ENCODE measurements around the gene FANCI.
"Not testable (repeated sequence)": the region's sequence is repeated elsewhere in the genome, so short reads cannot be mapped to it uniquely, and the experiment has no call there.

The FANCI gene

DNA sequence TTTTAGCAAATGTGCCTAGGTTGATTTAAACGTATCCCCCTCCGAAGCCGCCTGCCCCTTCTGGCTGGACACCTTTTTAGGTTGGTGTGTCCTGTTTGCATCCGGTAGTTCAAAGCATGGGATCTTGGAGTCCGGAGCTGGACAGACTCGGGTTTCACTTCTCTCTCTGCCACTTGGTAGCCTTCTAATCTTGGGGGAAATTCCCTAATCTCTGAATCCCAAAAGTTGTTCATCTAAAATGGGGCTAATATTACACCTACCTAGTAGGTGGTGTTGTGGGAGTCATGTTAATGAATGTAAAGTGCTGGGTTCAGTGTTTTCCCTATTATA, 760 bp downstream of the FANCI start:
- Mint-ChIP-seq H3K9me3 (ENCODE audit: low read depth) (no peaks in the 10 kb centered on the region), H3K27ac (peak overlapping the region; percentile 87), H3K27me3 (no peaks in the 10 kb centered on the region), H3K4me3 (peak overlapping the region; percentile 96), H3K4me1 (ENCODE audit: low read depth) (peaks cover 23% of the 10 kb centered on the region), H3K36me3 (peaks cover 10% of the 10 kb centered on the region)

DNA sequence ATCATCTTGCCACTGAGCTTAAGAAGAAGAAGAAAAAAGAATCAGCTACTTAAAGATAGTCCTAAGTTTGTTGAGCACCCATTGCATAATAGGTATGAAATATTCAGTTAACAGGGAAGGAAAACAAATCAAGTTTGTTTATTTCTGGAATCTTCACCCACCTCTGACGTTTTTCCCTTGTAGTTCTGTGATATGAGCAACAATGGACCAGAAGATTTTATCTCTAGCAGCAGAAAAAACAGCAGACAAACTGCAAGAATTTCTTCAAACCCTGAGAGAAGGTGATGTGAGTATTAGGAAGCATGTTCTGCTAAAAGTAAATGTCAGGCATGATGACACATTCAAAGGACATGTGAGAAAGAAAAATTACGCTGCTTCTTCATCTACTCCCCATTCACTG, 3.7 kb downstream of the FANCI start:
- Mint-ChIP-seq H3K4me1 (ENCODE audit: low read depth) (peaks cover 23% of the 10 kb centered on the region), H3K9me3 (ENCODE audit: low read depth) (no peaks in the 10 kb centered on the region), H3K4me3 (no peak overlapping the region), H3K27ac (no peak overlapping the region), H3K36me3 (peaks cover 17% of the 10 kb centered on the region), H3K27me3 (no peaks in the 10 kb centered on the region)

- Mint-ChIP-seq H3K27ac (no peak overlapping the region), H3K9me3 (ENCODE audit: low read depth) (no peaks in the 10 kb centered on the region), H3K36me3 (peaks cover 19% of the 10 kb centered on the region), H3K27me3 (no peaks in the 10 kb centered on the region), H3K4me3 (no peak overlapping the region), H3K4me1 (ENCODE audit: low read depth) (peaks cover 18% of the 10 kb centered on the region)
These were observed 4.8 kb downstream of the FANCI start for GRCh38 chr15:89248584-89248983.

DNA sequence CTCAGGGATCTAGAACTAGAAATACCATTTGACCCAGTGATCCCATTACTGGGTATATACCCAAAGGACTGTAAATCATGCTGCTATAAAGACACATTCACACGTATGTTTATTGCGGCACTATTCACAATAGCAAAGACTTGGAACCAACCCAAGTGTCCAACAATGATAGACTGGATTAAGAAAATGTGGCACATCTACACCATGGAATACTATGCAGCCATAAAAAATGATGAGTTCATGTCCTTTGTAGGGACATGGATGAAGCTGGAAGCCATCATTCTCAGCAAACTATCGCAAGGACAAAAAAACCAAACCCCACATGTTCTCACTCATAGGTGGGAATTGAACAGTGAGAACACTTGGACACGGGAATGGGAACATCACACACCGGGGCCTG, 6.4 kb downstream of the FANCI start:
- not testable (repeated sequence) for H3K27ac Mint-ChIP-seq, H3K4me3 Mint-ChIP-seq
- H3K36me3 Mint-ChIP-seq = peaks cover 21% of the 10 kb centered on the region

GRCh38 chr15:89277281-89277680, 33.5 kb downstream of the FANCI start:
- peaks cover 28% of the 10 kb centered on the region for H3K36me3 Mint-ChIP-seq
- H3K27me3 Mint-ChIP-seq; H3K27ac Mint-ChIP-seq; H3K4me1 Mint-ChIP-seq (ENCODE audit: low read depth); H3K9me3 Mint-ChIP-seq (ENCODE audit: low read depth); H3K4me3 Mint-ChIP-seq: not testable (repeated sequence)

More for the DNA sequence above, 6.4 kb downstream of the FANCI start:
- H3K4me1 Mint-ChIP-seq (ENCODE audit: low read depth); H3K27me3 Mint-ChIP-seq; H3K9me3 Mint-ChIP-seq (ENCODE audit: low read depth): not testable (repeated sequence)

- no peak overlapping the region for H3K4me3 Mint-ChIP-seq
- H3K9me3 Mint-ChIP-seq (ENCODE audit: low read depth) = no peaks in the 10 kb centered on the region
- no peaks in the 10 kb centered on the region for H3K27me3 Mint-ChIP-seq
- no peak overlapping the region for H3K27ac Mint-ChIP-seq
- H3K4me1 Mint-ChIP-seq (ENCODE audit: low read depth) = peaks cover 1% of the 10 kb centered on the region
- peaks cover 28% of the 10 kb centered on the region for H3K36me3 Mint-ChIP-seq
These were observed 34.5 kb downstream of the FANCI start for GRCh38 chr15:89278307-89278706.

- Mint-ChIP-seq H3K9me3 (ENCODE audit: low read depth) (no peaks in the 10 kb centered on the region), H3K4me1 (ENCODE audit: low read depth) (peaks cover 1% of the 10 kb centered on the region), H3K36me3 (peaks cover 33% of the 10 kb centered on the region), H3K27me3 (no peaks in the 10 kb centered on the region), H3K27ac (no peak overlapping the region), H3K4me3 (no peak overlapping the region)
These were observed 38.9 kb downstream of the FANCI start for GRCh38 chr15:89282631-89283030.

- H3K9me3 Mint-ChIP-seq (ENCODE audit: low read depth) = no peaks in the 10 kb centered on the region
- no peaks in the 10 kb centered on the region for H3K27me3 Mint-ChIP-seq
- H3K27ac Mint-ChIP-seq = no peak overlapping the region
- peaks cover 1% of the 10 kb centered on the region for H3K4me1 Mint-ChIP-seq (ENCODE audit: low read depth)
- H3K4me3 Mint-ChIP-seq = no peak overlapping the region
- peaks cover 33% of the 10 kb centered on the region for H3K36me3 Mint-ChIP-seq
These were observed 39.4 kb downstream of the FANCI start for GRCh38 chr15:89283201-89283600.

DNA sequence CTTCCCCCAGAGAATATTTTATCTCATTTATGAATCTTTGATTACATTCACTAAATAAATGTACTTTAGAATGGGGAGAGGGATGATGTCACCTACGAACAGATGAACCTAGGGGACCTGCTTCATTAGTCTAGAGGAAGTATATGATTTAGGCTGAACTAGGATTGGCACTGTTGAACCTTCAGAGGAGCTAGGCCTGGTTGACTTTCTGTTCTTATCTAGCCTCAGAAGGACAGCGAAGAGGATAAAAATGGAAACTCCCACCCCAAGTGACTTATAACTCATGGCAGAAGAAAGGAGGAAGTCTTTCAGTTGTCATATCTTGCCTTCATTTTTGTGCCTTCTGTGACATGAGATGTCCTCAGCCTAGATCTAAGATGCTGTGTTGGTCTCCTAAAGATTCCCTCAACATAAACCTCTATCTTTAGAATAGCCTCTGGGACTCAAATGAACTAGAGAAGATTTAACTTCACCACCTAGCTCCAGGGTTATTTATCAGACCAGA, 48.2 kb downstream of the FANCI start:
- no peaks in the 10 kb centered on the region for H3K27me3 Mint-ChIP-seq
- no peaks in the 10 kb centered on the region for H3K4me1 Mint-ChIP-seq (ENCODE audit: low read depth)
- H3K4me3 Mint-ChIP-seq = no peak overlapping the region
- peaks cover 24% of the 10 kb centered on the region for H3K36me3 Mint-ChIP-seq
- no peaks in the 10 kb centered on the region for H3K9me3 Mint-ChIP-seq (ENCODE audit: low read depth)
- no peak overlapping the region for H3K27ac Mint-ChIP-seq

- H3K9me3 Mint-ChIP-seq (ENCODE audit: low read depth) = no peaks in the 10 kb centered on the region
- no peaks in the 10 kb centered on the region for H3K4me1 Mint-ChIP-seq (ENCODE audit: low read depth)
- H3K27ac Mint-ChIP-seq = no peak overlapping the region
- H3K4me3 Mint-ChIP-seq = no peak overlapping the region
- H3K36me3 Mint-ChIP-seq = peaks cover 17% of the 10 kb centered on the region
- H3K27me3 Mint-ChIP-seq = no peaks in the 10 kb centered on the region
These were observed 49.2 kb downstream of the FANCI start for GRCh38 chr15:89293012-89293411.

DNA sequence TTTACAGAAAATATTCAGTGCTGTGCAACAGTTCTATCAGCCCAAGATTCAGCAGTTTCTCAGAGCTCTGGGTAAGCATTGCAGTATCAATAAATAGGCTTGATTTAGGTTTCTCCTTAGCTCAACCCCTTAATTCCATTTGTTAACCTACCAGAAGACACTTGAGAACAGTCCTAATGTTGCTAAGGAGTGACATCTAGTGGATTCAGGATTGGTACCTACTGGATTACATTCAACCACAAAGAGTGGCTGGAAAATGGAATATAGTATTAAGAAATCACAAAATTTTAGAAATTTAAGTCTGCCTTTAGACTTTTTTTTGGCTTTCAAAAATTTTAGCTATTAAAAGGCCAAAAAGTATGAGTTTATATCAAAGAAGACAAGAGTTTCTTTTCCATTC, 56.1 kb downstream of the FANCI start:
- Mint-ChIP-seq H3K36me3 (peaks cover 22% of the 10 kb centered on the region), H3K9me3 (ENCODE audit: low read depth) (peaks cover 5% of the 10 kb centered on the region), H3K27me3 (no peaks in the 10 kb centered on the region), H3K4me3 (no peak overlapping the region), H3K27ac (no peak overlapping the region), H3K4me1 (ENCODE audit: low read depth) (peaks cover 3% of the 10 kb centered on the region)

DNA sequence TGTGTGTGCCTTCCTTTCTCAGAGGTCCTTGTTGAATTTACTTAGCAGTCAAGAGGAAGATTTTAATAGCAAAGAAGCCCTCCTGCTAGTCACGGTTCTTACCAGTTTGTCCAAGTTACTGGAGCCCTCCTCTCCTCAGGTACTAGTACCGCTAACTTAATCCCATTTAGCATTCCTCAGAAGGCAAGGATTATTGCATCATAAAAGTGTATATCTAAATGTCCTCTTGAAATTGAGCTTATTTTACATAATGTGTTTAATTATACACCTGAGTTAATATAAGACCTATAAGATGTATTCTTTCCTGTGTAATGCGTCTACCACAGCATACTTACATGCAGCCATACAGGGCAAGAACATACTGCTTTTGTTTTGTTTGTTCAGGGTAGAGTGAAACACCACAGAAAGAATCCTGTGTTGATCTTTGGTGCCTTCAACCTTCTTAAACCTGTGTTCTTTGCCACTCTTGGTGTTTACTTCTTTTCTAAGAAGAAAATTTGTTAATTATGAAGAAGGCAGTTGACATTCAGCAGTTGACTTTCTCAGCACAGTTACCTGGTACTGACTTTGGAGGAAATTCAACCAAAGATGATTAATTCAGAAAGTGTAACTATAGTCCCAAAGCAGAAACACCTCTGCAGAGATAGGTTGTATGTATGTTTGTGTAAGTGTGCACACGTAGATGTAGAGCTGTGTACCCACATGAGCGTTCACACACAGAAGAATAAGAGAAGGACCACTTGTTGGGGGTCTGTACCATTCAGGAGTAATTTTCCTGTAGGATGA, 57.7 kb downstream of the FANCI start:
- Mint-ChIP-seq H3K4me1 (ENCODE audit: low read depth) (peaks cover 3% of the 10 kb centered on the region), H3K9me3 (ENCODE audit: low read depth) (peaks cover 5% of the 10 kb centered on the region), H3K4me3 (no peak overlapping the region), H3K27me3 (no peaks in the 10 kb centered on the region), H3K27ac (peak overlapping the region; percentile 6), H3K36me3 (peaks cover 19% of the 10 kb centered on the region)

- no peaks in the 10 kb centered on the region for H3K9me3 Mint-ChIP-seq (ENCODE audit: low read depth)
- H3K4me3 Mint-ChIP-seq = no peak overlapping the region
- no peaks in the 10 kb centered on the region for H3K27me3 Mint-ChIP-seq
- no peaks in the 10 kb centered on the region for H3K4me1 Mint-ChIP-seq (ENCODE audit: low read depth)
- peaks cover 15% of the 10 kb centered on the region for H3K36me3 Mint-ChIP-seq
- no peak overlapping the region for H3K27ac Mint-ChIP-seq
These were observed 60.2 kb downstream of the FANCI start for GRCh38 chr15:89303986-89304385.

- no peaks in the 10 kb centered on the region for H3K9me3 Mint-ChIP-seq (ENCODE audit: low read depth)
- no peak overlapping the region for H3K27ac Mint-ChIP-seq
- H3K27me3 Mint-ChIP-seq = no peaks in the 10 kb centered on the region
- H3K4me1 Mint-ChIP-seq (ENCODE audit: low read depth) = peaks cover 2% of the 10 kb centered on the region
- no peak overlapping the region for H3K4me3 Mint-ChIP-seq
- peaks cover 15% of the 10 kb centered on the region for H3K36me3 Mint-ChIP-seq
These were observed 61.6 kb downstream of the FANCI start for GRCh38 chr15:89305395-89305794.

GRCh38 chr15:89307046-89307587, 63.3 kb downstream of the FANCI start:
- no peaks in the 10 kb centered on the region for H3K9me3 Mint-ChIP-seq (ENCODE audit: low read depth)
- H3K4me3 Mint-ChIP-seq = no peak overlapping the region
- peaks cover 5% of the 10 kb centered on the region for H3K36me3 Mint-ChIP-seq
- no peak overlapping the region for H3K27ac Mint-ChIP-seq
- H3K27me3 Mint-ChIP-seq = no peaks in the 10 kb centered on the region
- peaks cover 3% of the 10 kb centered on the region for H3K4me1 Mint-ChIP-seq (ENCODE audit: low read depth)

DNA sequence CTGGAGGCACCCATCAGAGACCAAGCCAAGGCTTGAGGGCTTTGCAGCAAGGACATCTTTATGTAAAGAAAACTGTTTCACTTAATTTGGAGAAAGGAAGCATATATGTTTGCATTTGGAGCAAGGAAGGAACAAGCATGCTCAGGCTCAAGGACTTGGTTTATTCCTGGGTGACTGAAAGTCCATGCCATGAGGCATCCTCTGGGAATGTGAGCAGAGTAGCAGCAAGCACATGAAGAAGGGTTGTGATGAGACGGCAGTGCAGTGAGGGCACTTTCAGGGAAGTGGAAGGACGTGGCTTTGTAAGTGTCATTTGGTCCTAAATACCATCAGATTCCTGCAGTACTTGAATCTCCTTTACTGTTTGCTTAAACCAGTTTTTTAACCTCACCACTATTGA, 64.0 kb downstream of the FANCI start:
- peaks cover 3% of the 10 kb centered on the region for H3K4me1 Mint-ChIP-seq (ENCODE audit: low read depth)
- no peaks in the 10 kb centered on the region for H3K9me3 Mint-ChIP-seq (ENCODE audit: low read depth)
- no peak overlapping the region for H3K27ac Mint-ChIP-seq
- H3K4me3 Mint-ChIP-seq = no peak overlapping the region
- no peaks in the 10 kb centered on the region for H3K27me3 Mint-ChIP-seq
- H3K36me3 Mint-ChIP-seq = peaks cover 5% of the 10 kb centered on the region
